WTC11 (cell line): ENCODE data around the gene HYAL2. TPM values are rescaled to one million over a fixed set of nuclear protein-coding genes. Genes with fewer than 3 reads are reported as not detected.

Experiments
- ATAC-seq: fragments of 200-7000 bp; cut with Tn5 transposase; 2 replicates; pipeline ENCODE4 v1.10.0; 2021; ENCODE audit warnings: mild to moderate bottlenecking, moderate library complexity
- CTCF ChIA-PET: fragments of 300-600 bp; sonication (Branson Sonifier 250); formaldehyde crosslinking; loops from one replicate; lab custom pipeline; 2021; ENCODE audit warnings: antibody characterized with exemption; lab: Charles Lee
- POLR2A ChIA-PET: fragments of 350-600 bp; sonication (Branson Sonifier 250); formaldehyde crosslinking; loops from one replicate; lab custom pipeline; 2021; ENCODE audit warnings: antibody characterized with exemption; lab: Charles Lee
- DNase-seq: peaks from one replicate; pipeline ENCODE4 v3.0.0; 2021; ENCODE audit warnings: low spot score
- H3K27ac Mint-ChIP-seq: 2 replicates; pipeline ENCODE4 v1.8.0; 2021; ENCODE audit warnings: mixed read lengths
- H3K27me3 Mint-ChIP-seq: 2 replicates; pipeline ENCODE4 v1.8.0; 2021; ENCODE audit warnings: low read depth, mild to moderate bottlenecking, moderate library complexity, mixed read lengths
- H3K36me3 Mint-ChIP-seq: 2 replicates; pipeline ENCODE4 v1.8.0; 2021; ENCODE audit warnings: mixed read lengths
- H3K4me1 Mint-ChIP-seq: 2 replicates; pipeline ENCODE4 v1.8.0; 2022; ENCODE audit warnings: mixed read lengths
- H3K4me3 Mint-ChIP-seq: 2 replicates; pipeline ENCODE4 v1.8.0; 2021; ENCODE audit warnings: mild to moderate bottlenecking, moderate library complexity, mixed read lengths
- H3K9me3 Mint-ChIP-seq: 2 replicates; pipeline ENCODE4 v1.8.0; 2021; ENCODE audit warnings: mixed read lengths
- ARID4B ChIP-seq: sonication (generic); formaldehyde crosslinking; IDR thresholded peaks from 2 replicates; pipeline ENCODE4 v1.8.0; 2023; ENCODE audit warnings: missing genetic modification reagents, mild to moderate bottlenecking, borderline replicate concordance
- ATF1 ChIP-seq: sonication (generic); formaldehyde crosslinking; IDR thresholded peaks from 2 replicates; pipeline ENCODE4 v1.8.1; 2023; ENCODE audit warnings: mild to moderate bottlenecking, moderate library complexity, missing genetic modification reagents
- ELF4 ChIP-seq: sonication (generic); formaldehyde crosslinking; IDR thresholded peaks from 2 replicates; pipeline ENCODE4 v1.8.1; 2022; ENCODE audit warnings: low read depth, mild to moderate bottlenecking, moderate library complexity, missing genetic modification reagents
- GABPB1 ChIP-seq: sonication (generic); formaldehyde crosslinking; IDR thresholded peaks from 2 replicates; pipeline ENCODE4 v1.8.1; 2023; ENCODE audit warnings: mild to moderate bottlenecking, missing genetic modification reagents
- MAX ChIP-seq: sonication (generic); formaldehyde crosslinking; IDR thresholded peaks from 2 replicates; pipeline ENCODE4 v1.8.0; 2022; ENCODE audit warnings: mild to moderate bottlenecking, missing genetic modification reagents
- NFE2L1 ChIP-seq: sonication (generic); formaldehyde crosslinking; IDR thresholded peaks from 2 replicates; pipeline ENCODE4 v1.8.1; 2023; ENCODE audit warnings: missing genetic modification reagents
- PREB ChIP-seq: sonication (generic); formaldehyde crosslinking; IDR thresholded peaks from 2 replicates; pipeline ENCODE4 v1.8.1; 2022; ENCODE audit warnings: mild to moderate bottlenecking, missing genetic modification reagents, moderate library complexity, borderline replicate concordance
- RELA ChIP-seq: sonication (generic); formaldehyde crosslinking; IDR thresholded peaks from 2 replicates; pipeline ENCODE4 v1.8.1; 2022; ENCODE audit warnings: missing genetic modification reagents, mild to moderate bottlenecking, borderline replicate concordance
- SMAD3 ChIP-seq: sonication (generic); formaldehyde crosslinking; IDR thresholded peaks from 2 replicates; pipeline ENCODE4 v1.8.0; 2022; ENCODE audit warnings: missing genetic modification reagents, mild to moderate bottlenecking, borderline replicate concordance
- USF1 ChIP-seq: sonication (generic); formaldehyde crosslinking; IDR thresholded peaks from 2 replicates; pipeline ENCODE4 v1.8.0; 2022; ENCODE audit warnings: mild to moderate bottlenecking, missing genetic modification reagents
- ZBTB21 ChIP-seq: sonication (generic); formaldehyde crosslinking; IDR thresholded peaks from 2 replicates; pipeline ENCODE4 v1.8.1; 2023; ENCODE audit warnings: mild to moderate bottlenecking, missing genetic modification reagents, borderline replicate concordance
- total RNA-seq: library from RNA; stranded (reverse); gene quantifications from 3 replicates; pipeline ENCODE4 v1.2.3, GENCODE V29; 2021
- TF ChIP-seq, protein P1 (sequence below): sonication (generic); formaldehyde crosslinking; IDR thresholded peaks from 2 replicates; pipeline ENCODE4 v1.8.0; 2022; ENCODE audit warnings: mild to moderate bottlenecking, missing genetic modification reagents
- TF ChIP-seq, protein P2 (sequence below): sonication (generic); formaldehyde crosslinking; IDR thresholded peaks from 2 replicates; pipeline ENCODE4 v1.8.1; 2023; ENCODE audit warnings: mild to moderate bottlenecking, missing genetic modification reagents
- TF ChIP-seq, protein P3 (sequence below): sonication (generic); formaldehyde crosslinking; IDR thresholded peaks from 2 replicates; pipeline ENCODE4 v1.8.1; 2022; ENCODE audit warnings: missing genetic modification reagents, borderline replicate concordance

Gene HYAL2
- total RNA-seq, 1 experiment from 2014 or later: 58.0 TPM

DNA sequence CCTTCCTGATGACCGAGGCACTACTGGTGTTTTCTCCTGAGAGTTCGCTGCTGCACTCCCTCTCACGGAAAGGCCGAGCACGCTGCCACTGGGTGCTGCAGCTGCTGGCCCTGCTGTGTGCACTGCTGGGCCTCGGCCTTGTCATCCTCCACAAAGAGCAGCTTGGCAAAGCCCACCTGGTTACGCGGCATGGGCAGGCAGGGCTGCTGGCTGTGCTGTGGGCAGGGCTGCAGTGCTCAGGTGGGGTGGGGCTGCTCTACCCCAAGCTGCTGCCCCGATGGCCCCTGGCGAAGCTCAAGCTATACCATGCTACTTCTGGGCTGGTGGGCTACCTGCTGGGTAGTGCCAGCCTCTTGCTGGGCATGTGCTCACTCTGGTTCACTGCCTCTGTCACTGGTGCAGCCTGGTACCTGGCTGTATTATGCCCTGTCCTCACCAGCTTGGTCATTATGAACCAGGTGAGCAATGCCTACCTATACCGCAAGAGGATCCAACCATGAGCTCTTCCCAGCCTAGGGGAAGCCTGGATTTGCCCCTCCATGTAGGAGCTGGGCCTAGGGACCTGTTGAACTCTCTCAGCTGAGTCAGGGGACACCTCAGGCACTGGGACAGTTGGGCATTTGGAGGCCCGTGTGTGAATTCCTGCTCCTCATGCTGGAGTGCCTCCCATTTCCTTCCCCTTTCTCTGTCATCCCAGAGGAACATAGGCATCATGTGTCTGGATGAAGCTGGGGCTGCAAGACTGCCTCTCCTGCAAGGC lies 30.9 kb upstream of the HYAL2 start:
- H3K27ac Mint-ChIP-seq: no peak overlapping the region
- DNase-seq: no peak
- H3K4me3 Mint-ChIP-seq: no peak overlapping the region
- POLR2A ChIA-PET: no interaction called here
- no peaks in the 10 kb centered on the region for H3K9me3 Mint-ChIP-seq
- no peak for TF ChIP-seq ARID4B (CRISPR knock-in tag)
- no peak for TF ChIP-seq MAX (CRISPR knock-in tag)
- peaks cover 28% of the 10 kb centered on the region for H3K4me1 Mint-ChIP-seq
- CTCF ChIA-PET: interaction anchor here (0.5 to 2.1 kb wide), 9 partner anchors 13 to 214 kb away, joined by 3 to 10 read pairs (median 4); partner anchors contain the start of genes C3orf18, HYAL1 and RASSF1
- H3K27me3 Mint-ChIP-seq: no peaks in the 10 kb centered on the region
- ATAC-seq: no peak
- peaks cover 16% of the 10 kb centered on the region for H3K36me3 Mint-ChIP-seq

DNA sequence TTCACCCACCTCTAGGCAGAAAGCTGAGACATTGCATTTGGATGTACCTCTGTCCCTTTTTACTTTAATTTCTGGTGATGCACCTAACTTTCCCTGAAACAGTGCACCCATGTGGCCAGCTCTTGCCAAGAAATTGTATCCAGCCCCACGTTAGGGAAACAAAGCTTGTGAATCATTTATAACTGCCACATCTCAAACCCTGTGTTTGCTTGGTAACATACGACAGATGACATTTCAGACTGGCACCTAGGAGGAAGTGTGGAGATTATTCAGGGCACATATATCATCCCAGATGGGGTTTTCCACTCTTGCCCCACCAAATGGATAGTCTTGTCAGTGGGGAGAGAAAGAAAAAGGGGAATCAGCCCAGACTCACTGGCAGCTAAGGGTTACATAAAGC lies 30.2 kb upstream of the HYAL2 start:
- no peak for DNase-seq
- ChIA-PET CTCF (interaction anchor here (0.6 to 2.1 kb wide), 8 partner anchors 12 to 215 kb away, joined by 3 to 10 read pairs (median 4); partner anchors contain the start of genes C3orf18, HYAL1 and RASSF1), POLR2A (no interaction called here)
- Mint-ChIP-seq H3K4me3 (no peak overlapping the region), H3K36me3 (peaks cover 17% of the 10 kb centered on the region), H3K27me3 (no peaks in the 10 kb centered on the region)
- ATAC-seq: no peak
- TF ChIP-seq GABPB1 (CRISPR knock-in tag) (no peak), RELA (no peak), SMAD3 (no peak), USF1 (no peak), ELF4 (no peak), PREB (CRISPR knock-in tag) (no peak), ATF1 (CRISPR knock-in tag) (no peak), NFE2L1 (CRISPR knock-in tag) (no peak), ZBTB21 (no peak)
- TF ChIP-seq, protein P1, sequence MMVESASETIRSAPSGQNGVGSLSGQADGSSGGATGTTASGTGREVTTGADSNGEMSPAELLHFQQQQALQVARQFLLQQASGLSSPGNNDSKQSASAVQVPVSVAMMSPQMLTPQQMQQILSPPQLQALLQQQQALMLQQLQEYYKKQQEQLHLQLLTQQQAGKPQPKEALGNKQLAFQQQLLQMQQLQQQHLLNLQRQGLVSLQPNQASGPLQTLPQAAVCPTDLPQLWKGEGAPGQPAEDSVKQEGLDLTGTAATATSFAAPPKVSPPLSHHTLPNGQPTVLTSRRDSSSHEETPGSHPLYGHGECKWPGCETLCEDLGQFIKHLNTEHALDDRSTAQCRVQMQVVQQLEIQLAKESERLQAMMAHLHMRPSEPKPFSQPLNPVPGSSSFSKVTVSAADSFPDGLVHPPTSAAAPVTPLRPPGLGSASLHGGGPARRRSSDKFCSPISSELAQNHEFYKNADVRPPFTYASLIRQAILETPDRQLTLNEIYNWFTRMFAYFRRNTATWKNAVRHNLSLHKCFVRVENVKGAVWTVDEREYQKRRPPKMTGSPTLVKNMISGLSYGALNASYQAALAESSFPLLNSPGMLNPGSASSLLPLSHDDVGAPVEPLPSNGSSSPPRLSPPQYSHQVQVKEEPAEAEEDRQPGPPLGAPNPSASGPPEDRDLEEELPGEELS: no peak
- TF ChIP-seq, protein P2, sequence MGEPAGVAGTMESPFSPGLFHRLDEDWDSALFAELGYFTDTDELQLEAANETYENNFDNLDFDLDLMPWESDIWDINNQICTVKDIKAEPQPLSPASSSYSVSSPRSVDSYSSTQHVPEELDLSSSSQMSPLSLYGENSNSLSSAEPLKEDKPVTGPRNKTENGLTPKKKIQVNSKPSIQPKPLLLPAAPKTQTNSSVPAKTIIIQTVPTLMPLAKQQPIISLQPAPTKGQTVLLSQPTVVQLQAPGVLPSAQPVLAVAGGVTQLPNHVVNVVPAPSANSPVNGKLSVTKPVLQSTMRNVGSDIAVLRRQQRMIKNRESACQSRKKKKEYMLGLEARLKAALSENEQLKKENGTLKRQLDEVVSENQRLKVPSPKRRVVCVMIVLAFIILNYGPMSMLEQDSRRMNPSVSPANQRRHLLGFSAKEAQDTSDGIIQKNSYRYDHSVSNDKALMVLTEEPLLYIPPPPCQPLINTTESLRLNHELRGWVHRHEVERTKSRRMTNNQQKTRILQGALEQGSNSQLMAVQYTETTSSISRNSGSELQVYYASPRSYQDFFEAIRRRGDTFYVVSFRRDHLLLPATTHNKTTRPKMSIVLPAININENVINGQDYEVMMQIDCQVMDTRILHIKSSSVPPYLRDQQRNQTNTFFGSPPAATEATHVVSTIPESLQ: no peak
- TF ChIP-seq, protein P3, sequence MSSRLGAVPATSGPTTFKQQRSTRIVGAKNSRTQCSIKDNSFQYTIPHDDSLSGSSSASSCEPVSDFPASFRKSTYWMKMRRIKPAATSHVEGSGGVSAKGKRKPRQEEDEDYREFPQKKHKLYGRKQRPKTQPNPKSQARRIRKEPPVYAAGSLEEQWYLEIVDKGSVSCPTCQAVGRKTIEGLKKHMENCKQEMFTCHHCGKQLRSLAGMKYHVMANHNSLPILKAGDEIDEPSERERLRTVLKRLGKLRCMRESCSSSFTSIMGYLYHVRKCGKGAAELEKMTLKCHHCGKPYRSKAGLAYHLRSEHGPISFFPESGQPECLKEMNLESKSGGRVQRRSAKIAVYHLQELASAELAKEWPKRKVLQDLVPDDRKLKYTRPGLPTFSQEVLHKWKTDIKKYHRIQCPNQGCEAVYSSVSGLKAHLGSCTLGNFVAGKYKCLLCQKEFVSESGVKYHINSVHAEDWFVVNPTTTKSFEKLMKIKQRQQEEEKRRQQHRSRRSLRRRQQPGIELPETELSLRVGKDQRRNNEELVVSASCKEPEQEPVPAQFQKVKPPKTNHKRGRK (CRISPR knock-in tag): no peak
- TF ChIP-seq, all 79 proteins: peak for 0
- Mint-ChIP-seq H3K9me3 (no peaks in the 10 kb centered on the region), H3K27ac (no peak overlapping the region), H3K4me1 (peaks cover 22% of the 10 kb centered on the region)
